Measurements from ENCODE around the gene NKX2-4. TPM values are rescaled to one million over a fixed set of nuclear protein-coding genes. Genes with fewer than 3 reads are reported as not detected.
"Not testable (repeated sequence)": the region's sequence is repeated elsewhere in the genome, so short reads cannot be mapped to it uniquely, and the experiment has no call there.

Gene NKX2-4
- total and polyA plus RNA-seq, 2 of the 13 experiments (the other 11 are each of a cell fraction or from before 2014, with no cell fraction given), result not detected

GRCh38 chr20:21421601-21422236 is 24.4 kb upstream of the NKX2-4 start (continued):
- no peak for TF ChIP-seq DZIP1 (CRISPR knock-in tag; IDR thresholded peaks at IDR 0.05)

- H3K9me3 ChIP-seq (ENCODE audit: low read length); H3K27ac ChIP-seq (ENCODE audit: extremely low read length, insufficient read depth, low read length); H3K36me3 ChIP-seq (replicated peaks in 1 of 2; ENCODE audit: control insufficient read depth in 1 of 2, insufficient read depth in 2 of 2, low read length in 2 of 2); H3K27me3 ChIP-seq (ENCODE audit: control insufficient read depth in 1 of 2, insufficient read depth in 2 of 2, low read length in 2 of 2); H4K20me1 ChIP-seq (ENCODE audit: insufficient read depth, low read length); H2AFZ ChIP-seq (ENCODE audit: low read length); H3K9ac ChIP-seq (ENCODE audit: insufficient read depth, low read depth, low read length); H3K4me1 ChIP-seq (ENCODE audit: insufficient read depth, low read length); CTCF ChIA-PET (ENCODE audit: low intra/inter-chr PET ratio, low total read pairs); intact Hi-C loops (cut with micrococcal nuclease; ENCODE audit: unreplicated experiment); H3K79me2 ChIP-seq (ENCODE audit: insufficient read depth, low read length); DNase-seq (ENCODE audit: low spot score); BruUV-seq (replicated peaks); H3K4me3 ChIP-seq (replicated peaks in 1 of 3; ENCODE audit: insufficient read depth in 1 of 3, low read depth in 2 of 3, low read length in 3 of 3); FAIRE-seq; POLR2A ChIA-PET; ATAC-seq; H3K4me2 ChIP-seq (ENCODE audit: low read depth, low read length); in situ Hi-C loops (cut with HindIII; ENCODE audit: extremely low pct_ligation_motif_present, low pct_unique_long_range_greater_than_20kb): not testable (repeated sequence)
- 4% methylated on average over 2 of the region's 2 CpGs for WGBS (ENCODE audit: low lambda C conversion rate)
These were observed 21.8 kb upstream of the NKX2-4 start for GRCh38 chr20:21419147-21419546.

GRCh38 chr20:21413996-21414395 is 16.7 kb upstream of the NKX2-4 start:
- H4K20me1 ChIP-seq (ENCODE audit: insufficient read depth, low read length); DNase-seq (ENCODE audit: low spot score); BruUV-seq (replicated peaks); H3K36me3 ChIP-seq (replicated peaks in 1 of 2; ENCODE audit: control insufficient read depth in 1 of 2, insufficient read depth in 2 of 2, low read length in 2 of 2); intact Hi-C loops (cut with micrococcal nuclease; ENCODE audit: unreplicated experiment); H3K9me3 ChIP-seq (ENCODE audit: low read length); H3K4me1 ChIP-seq (ENCODE audit: insufficient read depth, low read length); FAIRE-seq; in situ Hi-C loops (cut with HindIII; ENCODE audit: extremely low pct_ligation_motif_present, low pct_unique_long_range_greater_than_20kb); H2AFZ ChIP-seq (ENCODE audit: low read length); H3K27ac ChIP-seq (ENCODE audit: extremely low read length, insufficient read depth, low read length); H3K27me3 ChIP-seq (ENCODE audit: control insufficient read depth in 1 of 2, insufficient read depth in 2 of 2, low read length in 2 of 2); H3K4me3 ChIP-seq (replicated peaks in 1 of 3; ENCODE audit: insufficient read depth in 1 of 3, low read depth in 2 of 3, low read length in 3 of 3); H3K9ac ChIP-seq (ENCODE audit: insufficient read depth, low read depth, low read length); ATAC-seq; POLR2A ChIA-PET; CTCF ChIA-PET (ENCODE audit: low intra/inter-chr PET ratio, low total read pairs); H3K79me2 ChIP-seq (ENCODE audit: insufficient read depth, low read length); TF ChIP-seq FOXA1 (IDR thresholded peaks at IDR 0.05): not testable (repeated sequence)
- TF ChIP-seq PRDM10 (CRISPR knock-in tag; IDR thresholded peaks at IDR 0.05; ENCODE audit: low read depth), result peak; percentile 35; the same call in 1 of the 2 replicates
- 0 out of 2 replicates have a peak, but pooled peaks have one; percentile 23 for TF ChIP-seq FOXA1 (CRISPR knock-in tag; IDR thresholded peaks at IDR 0.05)
- 0 out of 2 replicates have a peak overlapping the region, but pooled peaks have one; percentile 11 for H3K4me2 ChIP-seq (ENCODE audit: low read depth, low read length)
- WGBS (ENCODE audit: low lambda C conversion rate), result 23% methylated on average over 3 of the region's 3 CpGs

Measured in HepG2 (cell line).